Stimulated activated CD8-positive, alpha-beta memory T cell treated with anti-CD3 and anti-CD28 coated beads, Interleukin-7, amount 100 ng/mL, for 24 hours (primary cell): ENCODE measurements around the gene ELOVL5.
"Not testable (repeated sequence)": the region's sequence is repeated elsewhere in the genome, so short reads cannot be mapped to it uniquely, and the experiment has no call there.

Experiments used
- DNase-seq: peaks from one replicate; pipeline ENCODE4 v3.0.0-alpha.2; 2020; ENCODE audit warnings: low read depth

ELOVL5 gene

GRCh38 chr6:53359095-53359842 lies 10.5 kb upstream of the ELOVL5 start:
- peak; percentile 64 for DNase-seq

- DNase-seq: no peak
Observed at GRCh38 chr6:53358440-53359094, 9.8 kb upstream of the ELOVL5 start.

GRCh38 chr6:53357576-53358360 lies 9.0 kb upstream of the ELOVL5 start:
- DNase-seq: no peak

- DNase-seq: no peak
Observed at GRCh38 chr6:53353624-53354023, 4.9 kb upstream of the ELOVL5 start.

DNA sequence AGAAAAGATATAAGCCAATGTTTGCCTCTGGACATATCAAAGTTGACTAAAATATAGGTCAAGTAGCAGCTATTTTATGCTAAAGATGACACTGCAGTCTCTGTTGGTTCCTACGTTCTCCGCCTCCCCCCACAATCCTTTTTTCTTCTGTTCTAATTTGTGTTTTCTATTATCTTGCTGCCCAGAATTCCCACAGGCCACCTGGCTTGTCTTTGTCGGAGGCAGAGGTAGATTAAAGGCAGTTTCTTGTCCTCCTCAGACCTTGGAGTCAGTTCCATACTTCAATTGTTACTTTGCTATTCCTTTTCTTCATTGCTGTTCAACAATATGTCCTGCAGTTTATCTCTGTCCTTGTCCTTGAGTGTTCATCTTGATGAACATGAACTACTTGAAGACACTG lies 3.6 kb upstream of the ELOVL5 start:
- DNase-seq: no peak

DNA sequence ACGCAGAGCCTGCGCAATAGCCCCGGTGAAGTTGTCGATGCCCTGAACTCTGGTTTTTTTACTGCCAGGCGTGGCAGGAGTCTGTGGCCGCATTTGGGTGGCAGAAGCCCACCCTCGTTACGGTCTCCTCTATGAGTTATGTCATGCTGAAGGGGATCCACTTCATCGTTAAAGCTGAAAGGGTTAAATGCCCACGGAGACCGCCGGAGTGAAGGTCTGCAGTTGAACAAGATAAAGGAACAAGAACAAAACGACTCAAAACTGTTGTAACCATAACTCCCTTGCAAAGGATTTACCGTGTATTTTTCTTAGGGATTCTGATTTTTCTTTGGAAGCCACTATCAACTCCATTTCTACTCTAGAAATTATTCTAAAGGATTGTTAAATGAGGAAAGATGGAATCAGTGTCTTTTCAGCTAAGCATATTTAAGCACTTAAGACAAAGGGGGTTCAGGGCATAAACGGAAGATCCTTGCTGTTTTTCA lies 501 bp upstream of the ELOVL5 start:
- DNase-seq: no peak

DNA sequence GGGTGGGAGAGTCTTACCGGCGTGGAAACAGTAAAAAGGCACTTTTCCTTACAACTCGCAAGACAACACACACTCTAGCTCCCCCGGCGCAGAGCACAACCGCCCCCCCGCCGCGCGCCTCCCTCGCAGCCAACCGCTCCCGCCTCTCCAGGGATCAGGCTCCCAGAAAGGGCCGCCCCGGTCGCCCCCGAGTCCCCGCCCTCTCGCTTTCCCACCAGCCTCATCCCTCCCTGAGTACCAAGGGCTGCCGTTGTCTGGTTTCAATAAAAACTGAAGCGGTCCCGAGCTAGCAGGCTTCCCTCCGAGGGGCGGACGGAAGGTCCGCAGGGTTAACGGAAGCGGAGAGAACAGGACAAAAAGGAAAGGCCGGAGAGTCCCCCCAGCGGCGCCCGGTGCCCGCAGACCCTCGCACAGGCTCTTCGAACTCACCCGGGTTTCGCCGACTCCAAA lies 804 bp downstream of the ELOVL5 start:
- peak; percentile 27 for DNase-seq

DNA sequence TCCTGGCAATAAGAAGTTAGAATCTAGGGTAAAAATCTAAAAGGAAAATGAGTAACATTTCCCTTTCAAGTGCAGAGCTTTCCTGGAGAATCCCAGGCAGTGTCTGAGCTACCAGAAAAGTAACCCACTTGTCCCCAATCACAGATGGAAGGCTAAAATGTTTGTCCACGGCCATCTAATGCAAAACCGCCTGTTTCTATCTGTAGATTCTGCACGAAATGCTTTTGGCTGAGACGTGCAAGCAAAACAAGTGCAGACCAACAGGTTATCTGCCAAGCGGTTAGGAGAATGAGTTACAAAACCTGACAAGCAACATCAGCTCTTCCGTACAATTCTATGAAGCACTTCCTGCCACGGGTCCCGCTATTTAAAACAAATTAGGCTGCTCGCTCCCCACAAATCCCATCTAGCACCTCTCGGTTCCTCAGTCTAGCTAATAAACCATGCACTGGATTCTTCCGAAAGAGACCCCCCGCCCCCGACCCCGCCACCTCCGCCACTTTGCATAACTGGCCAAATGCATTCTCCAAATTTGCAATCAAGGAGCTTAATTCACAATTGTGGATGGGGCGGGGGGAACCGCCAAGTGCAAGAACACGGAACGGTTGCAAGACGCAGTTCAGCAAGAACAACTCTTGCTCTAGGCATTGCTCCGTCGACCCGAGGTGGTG lies 1.4 kb downstream of the ELOVL5 start:
- no peak for DNase-seq

- not testable (repeated sequence) for DNase-seq
Observed at GRCh38 chr6:53346049-53346448, 2.7 kb downstream of the ELOVL5 start.

DNA sequence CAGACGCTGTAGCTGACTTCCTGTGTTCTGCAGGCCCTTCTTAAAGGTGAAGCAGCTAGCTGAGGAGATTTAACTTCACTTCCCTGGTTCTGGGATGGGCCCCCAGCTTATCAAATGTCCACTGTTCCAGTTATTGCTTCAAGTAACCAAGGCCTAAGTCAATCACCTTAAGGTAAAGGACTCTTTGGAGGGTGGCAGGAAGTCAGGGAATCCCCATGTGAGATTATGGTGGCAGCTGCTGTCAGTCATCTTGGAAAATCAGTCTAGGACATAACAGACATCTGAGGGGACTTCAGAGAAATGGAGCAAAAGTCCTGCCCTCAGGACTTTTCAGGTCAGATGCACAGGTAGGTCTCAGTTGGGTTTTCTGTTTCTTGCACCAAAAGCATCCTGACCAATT lies 3.8 kb downstream of the ELOVL5 start:
- no peak for DNase-seq

- DNase-seq: no peak
Observed at GRCh38 chr6:53343092-53343491, 5.7 kb downstream of the ELOVL5 start.

DNA sequence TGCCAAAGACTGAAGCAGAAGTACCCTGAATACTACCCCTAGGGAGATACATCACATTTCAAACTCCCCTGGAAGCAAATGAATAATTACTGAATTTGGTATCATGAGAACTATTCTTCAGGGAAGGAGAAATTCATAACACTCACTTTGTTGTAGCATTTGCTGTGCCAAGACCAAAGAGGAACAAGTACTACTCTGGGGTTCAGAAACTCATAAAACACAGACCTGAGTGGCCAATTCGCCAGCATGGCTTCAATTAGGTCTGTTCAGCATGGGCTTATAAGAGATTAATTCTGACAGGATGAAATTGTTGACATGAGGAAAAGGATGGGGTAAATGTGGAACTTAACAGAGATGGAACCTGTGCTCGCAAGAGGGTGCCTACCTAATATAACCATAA lies 6.5 kb downstream of the ELOVL5 start:
- no peak for DNase-seq

DNA sequence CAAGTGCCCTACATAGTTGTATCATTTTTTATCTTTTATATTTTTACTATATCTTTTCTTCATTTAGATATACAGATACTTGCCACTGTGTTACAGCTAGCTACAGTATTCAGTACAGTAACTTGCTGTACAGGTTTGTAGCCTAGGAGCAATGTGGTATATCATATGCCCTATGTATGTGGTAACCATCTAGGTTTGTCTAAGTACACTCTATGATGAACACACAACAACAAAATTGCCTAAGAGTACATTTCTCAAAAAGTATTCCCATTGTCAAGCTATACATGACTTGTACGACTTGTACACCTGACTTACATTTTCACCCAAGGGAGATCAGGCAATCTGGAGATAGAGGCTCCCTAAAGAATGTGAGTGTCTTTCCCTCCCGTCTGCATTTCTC lies 8.2 kb downstream of the ELOVL5 start:
- no peak for DNase-seq

GRCh38 chr6:53339424-53339823 lies 9.3 kb downstream of the ELOVL5 start:
- no peak for DNase-seq

GRCh38 chr6:53338304-53338703 lies 10.4 kb downstream of the ELOVL5 start:
- no peak for DNase-seq

DNA sequence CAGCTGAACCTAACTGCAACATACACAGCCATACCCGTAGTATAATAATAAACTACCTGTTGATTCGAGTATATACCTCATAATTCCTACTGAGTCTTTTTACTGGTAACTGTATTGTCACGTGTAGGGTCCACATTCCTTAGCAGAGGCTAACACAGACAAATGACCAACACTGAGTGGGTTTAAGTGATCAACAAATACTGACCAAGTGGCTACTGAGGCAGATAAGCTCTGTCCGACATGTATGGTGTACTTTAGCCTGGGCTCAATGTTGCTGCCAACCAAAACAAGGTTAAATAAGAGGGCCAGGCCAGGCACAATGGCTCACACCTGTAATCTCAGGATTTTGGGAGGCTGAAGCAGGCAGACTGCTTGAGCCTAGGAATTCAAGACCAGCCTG lies 12.7 kb downstream of the ELOVL5 start:
- DNase-seq: no peak

- DNase-seq: peak; percentile 21
Observed at GRCh38 chr6:53335224-53335994, 13.3 kb downstream of the ELOVL5 start.

DNA sequence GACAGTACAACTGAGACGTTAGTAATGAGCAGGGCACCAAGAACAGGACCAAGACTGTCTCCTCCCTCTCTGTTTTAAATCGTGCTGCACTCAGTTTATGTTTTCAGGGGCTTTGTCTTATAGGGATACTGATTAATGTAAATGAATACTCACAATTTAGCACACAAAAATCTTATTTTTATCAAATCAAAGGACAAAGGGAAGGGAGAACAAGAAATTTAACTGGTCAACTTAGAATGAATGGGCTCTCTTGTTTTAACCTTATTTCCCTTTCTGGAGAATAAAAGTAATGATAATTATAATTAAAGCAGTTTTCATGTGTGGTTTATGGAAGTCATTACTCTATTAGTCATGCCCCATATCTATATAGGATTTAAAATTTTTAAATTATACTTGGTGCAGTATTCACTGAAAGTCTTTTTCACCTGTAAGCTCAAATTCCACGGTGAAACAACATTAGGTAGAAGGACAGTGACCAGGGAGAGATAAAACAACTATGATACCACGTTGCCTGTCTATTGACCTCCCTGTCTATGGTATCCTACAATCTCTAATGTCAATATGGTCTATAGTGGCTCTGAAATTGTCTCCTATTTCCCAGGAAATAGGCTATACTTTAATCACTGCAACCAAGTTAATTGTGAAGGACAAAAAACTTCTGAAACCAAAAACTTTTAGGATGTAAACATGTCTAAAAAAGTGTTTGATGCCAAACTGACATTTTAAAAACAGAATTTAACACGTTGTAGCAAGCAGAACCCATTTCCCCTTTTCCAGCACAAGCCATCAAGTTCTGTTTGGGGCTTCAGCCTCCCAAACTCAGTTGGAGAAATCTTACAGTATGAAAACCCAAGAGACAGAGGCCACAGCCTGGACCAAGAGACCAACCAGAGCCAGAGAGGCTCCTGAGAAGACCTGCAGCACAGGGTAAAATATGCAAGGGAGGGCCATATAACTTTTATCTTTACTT lies 15.0 kb downstream of the ELOVL5 start:
- DNase-seq: no peak

DNA sequence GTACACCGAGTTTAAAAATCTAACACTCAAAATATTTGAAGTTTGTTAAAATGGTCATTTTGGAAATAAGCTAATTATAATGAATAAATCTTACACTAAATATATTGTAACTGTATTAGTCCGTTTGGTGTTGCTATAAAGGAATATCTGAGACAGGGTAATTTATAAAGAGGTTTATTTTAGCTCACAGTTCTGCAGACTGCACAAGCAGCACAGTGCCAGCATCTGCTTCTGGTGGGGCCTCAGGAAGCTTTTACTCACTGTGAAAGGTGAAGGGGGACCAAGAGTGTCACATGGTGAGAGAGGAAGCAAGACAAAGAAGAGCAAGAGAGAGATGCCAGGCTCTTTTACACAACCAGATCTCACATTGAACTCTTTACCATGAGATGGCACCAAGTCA lies 17.1 kb downstream of the ELOVL5 start:
- DNase-seq: no peak

GRCh38 chr6:53330137-53330536 lies 18.6 kb downstream of the ELOVL5 start:
- no peak for DNase-seq
